SK-N-SH treated with all-trans-retinoic acid at 6 μM for 48 hours (cell line): ENCODE results near the gene TRIP6.

ENCODE experiments used
- ARNTL ChIP-seq: fragments of 450-650 bp; formaldehyde crosslinking; IDR thresholded peaks from 2 replicates; pipeline ENCODE4 v1.5.0; 2020; ENCODE audit warnings: low read depth, mild to moderate bottlenecking, moderate library complexity, borderline replicate concordance
- ISL1 ChIP-seq: fragments of 250-450 bp; sonication (Bioruptor Pico); IDR thresholded peaks from 2 replicates; pipeline ENCODE4 v2.1.2; 2022; ENCODE audit warnings: mild to moderate bottlenecking, moderate library complexity
- OSR1 ChIP-seq: fragments of 250-450 bp; sonication (Bioruptor Pico); IDR thresholded peaks from 2 replicates; pipeline ENCODE4 v1.8.0; 2022; ENCODE audit warnings: moderate library complexity, mild to moderate bottlenecking, inconsistent platforms
- PPARA ChIP-seq: fragments of 250-450 bp; sonication (Bioruptor Pico); IDR thresholded peaks from 2 replicates; pipeline ENCODE4 v1.5.0; 2020; ENCODE audit warnings: mild to moderate bottlenecking, borderline replicate concordance
- RARB ChIP-seq: fragments of 250-450 bp; sonication (Bioruptor Pico); IDR thresholded peaks from 2 replicates; pipeline ENCODE4 v1.8.0; 2021; ENCODE audit warnings: mild to moderate bottlenecking, moderate library complexity
- ZC3H10 ChIP-seq: fragments of 250-450 bp; sonication (Bioruptor Pico); IDR thresholded peaks from 2 replicates; pipeline ENCODE4 v1.5.1; 2021; ENCODE audit warnings: mild to moderate bottlenecking, moderate library complexity
- ZFP3 ChIP-seq: fragments of 250-450 bp; sonication (Bioruptor Pico); IDR thresholded peaks from 2 replicates; pipeline ENCODE4 v1.5.0; 2020; ENCODE audit warnings: mild to moderate bottlenecking, moderate library complexity
- ZFP30 ChIP-seq: fragments of 450-650 bp; formaldehyde crosslinking; IDR thresholded peaks from 2 replicates; pipeline ENCODE4 v1.5.0; 2022; ENCODE audit warnings: mild to moderate bottlenecking, moderate library complexity
- ZNF70 ChIP-seq: fragments of 450-650 bp; formaldehyde crosslinking; IDR thresholded peaks from 2 replicates; pipeline ENCODE4 v1.5.0; 2020; ENCODE audit warnings: mild to moderate bottlenecking, moderate library complexity
- TF ChIP-seq, protein P1 (sequence below): fragments of 250-450 bp; sonication (Bioruptor Pico); IDR thresholded peaks from 2 replicates; pipeline ENCODE4 v1.8.0; 2020; ENCODE audit warnings: mild to moderate bottlenecking, moderate library complexity, borderline replicate concordance
- TF ChIP-seq, protein P2 (sequence below): fragments of 250-450 bp; sonication (Bioruptor Pico); IDR thresholded peaks from 2 replicates; pipeline ENCODE4 v1.5.1; 2020; ENCODE audit warnings: low read depth, mild to moderate bottlenecking, moderate library complexity
- TF ChIP-seq, protein P3 (sequence below): fragments of 250-450 bp; sonication (Bioruptor Pico); IDR thresholded peaks from 2 replicates; pipeline ENCODE4 v1.5.0; 2020; ENCODE audit warnings: mild to moderate bottlenecking, moderate library complexity
- TF ChIP-seq, protein P4 (sequence below): fragments of 250-450 bp; sonication (Bioruptor Pico); IDR thresholded peaks from 2 replicates; pipeline ENCODE4 v1.8.0; 2021; ENCODE audit warnings: low read depth, mild to moderate bottlenecking, moderate library complexity, borderline replicate concordance

DNA sequence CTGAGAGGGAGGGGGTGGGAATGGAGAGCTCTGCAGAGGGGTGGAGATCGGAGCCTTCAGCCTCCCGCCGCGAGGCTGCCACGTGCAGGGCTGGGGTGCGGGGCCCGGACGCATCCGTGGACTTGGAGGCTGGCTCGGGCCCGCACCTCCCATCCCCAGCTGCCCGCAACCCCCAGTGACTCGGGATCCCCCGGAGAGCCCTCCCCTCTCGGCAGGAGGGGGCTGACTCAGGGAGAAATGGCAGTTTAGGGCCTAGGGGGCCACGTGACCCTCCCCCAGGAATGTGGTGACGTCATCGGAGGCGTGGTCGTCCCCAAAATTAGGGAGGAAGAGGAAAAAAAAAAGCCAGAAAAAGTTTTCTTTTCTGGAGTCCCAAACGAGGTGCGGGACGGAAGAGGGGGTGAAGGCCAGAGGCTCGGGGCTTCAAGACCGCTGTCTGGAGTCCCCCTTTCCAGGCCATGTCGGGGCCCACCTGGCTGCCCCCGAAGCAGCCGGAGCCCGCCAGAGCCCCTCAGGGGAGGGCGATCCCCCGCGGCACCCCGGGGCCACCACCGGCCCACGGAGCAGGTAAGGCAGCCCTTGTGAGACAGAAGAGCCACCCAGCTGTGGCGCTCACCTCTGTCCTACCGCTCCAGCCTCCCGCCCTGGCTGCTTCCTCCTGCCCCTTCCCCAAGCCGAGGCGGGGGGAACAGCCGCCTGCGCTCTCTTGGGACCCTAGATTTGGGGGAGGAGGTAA lies at the start of gene TRIP6:
- TF ChIP-seq, protein P1, sequence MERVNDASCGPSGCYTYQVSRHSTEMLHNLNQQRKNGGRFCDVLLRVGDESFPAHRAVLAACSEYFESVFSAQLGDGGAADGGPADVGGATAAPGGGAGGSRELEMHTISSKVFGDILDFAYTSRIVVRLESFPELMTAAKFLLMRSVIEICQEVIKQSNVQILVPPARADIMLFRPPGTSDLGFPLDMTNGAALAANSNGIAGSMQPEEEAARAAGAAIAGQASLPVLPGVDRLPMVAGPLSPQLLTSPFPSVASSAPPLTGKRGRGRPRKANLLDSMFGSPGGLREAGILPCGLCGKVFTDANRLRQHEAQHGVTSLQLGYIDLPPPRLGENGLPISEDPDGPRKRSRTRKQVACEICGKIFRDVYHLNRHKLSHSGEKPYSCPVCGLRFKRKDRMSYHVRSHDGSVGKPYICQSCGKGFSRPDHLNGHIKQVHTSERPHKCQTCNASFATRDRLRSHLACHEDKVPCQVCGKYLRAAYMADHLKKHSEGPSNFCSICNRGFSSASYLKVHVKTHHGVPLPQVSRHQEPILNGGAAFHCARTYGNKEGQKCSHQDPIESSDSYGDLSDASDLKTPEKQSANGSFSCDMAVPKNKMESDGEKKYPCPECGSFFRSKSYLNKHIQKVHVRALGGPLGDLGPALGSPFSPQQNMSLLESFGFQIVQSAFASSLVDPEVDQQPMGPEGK, result no peak
- TF ChIP-seq ZFP3 (CRISPR knock-in tag) (no peak), ARNTL (CRISPR knock-in tag) (no peak), ISL1 (CRISPR knock-in tag) (no peak), RARB (no peak), OSR1 (no peak), PPARA (CRISPR knock-in tag) (no peak), ZC3H10 (CRISPR knock-in tag) (no peak), ZFP30 (no peak), ZNF70 (CRISPR knock-in tag) (no peak)
- TF ChIP-seq, protein P2, sequence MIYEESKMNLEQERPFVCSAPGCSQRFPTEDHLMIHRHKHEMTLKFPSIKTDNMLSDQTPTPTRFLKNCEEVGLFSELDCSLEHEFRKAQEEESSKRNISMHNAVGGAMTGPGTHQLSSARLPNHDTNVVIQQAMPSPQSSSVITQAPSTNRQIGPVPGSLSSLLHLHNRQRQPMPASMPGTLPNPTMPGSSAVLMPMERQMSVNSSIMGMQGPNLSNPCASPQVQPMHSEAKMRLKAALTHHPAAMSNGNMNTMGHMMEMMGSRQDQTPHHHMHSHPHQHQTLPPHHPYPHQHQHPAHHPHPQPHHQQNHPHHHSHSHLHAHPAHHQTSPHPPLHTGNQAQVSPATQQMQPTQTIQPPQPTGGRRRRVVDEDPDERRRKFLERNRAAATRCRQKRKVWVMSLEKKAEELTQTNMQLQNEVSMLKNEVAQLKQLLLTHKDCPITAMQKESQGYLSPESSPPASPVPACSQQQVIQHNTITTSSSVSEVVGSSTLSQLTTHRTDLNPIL, result no peak
- TF ChIP-seq, protein P3, sequence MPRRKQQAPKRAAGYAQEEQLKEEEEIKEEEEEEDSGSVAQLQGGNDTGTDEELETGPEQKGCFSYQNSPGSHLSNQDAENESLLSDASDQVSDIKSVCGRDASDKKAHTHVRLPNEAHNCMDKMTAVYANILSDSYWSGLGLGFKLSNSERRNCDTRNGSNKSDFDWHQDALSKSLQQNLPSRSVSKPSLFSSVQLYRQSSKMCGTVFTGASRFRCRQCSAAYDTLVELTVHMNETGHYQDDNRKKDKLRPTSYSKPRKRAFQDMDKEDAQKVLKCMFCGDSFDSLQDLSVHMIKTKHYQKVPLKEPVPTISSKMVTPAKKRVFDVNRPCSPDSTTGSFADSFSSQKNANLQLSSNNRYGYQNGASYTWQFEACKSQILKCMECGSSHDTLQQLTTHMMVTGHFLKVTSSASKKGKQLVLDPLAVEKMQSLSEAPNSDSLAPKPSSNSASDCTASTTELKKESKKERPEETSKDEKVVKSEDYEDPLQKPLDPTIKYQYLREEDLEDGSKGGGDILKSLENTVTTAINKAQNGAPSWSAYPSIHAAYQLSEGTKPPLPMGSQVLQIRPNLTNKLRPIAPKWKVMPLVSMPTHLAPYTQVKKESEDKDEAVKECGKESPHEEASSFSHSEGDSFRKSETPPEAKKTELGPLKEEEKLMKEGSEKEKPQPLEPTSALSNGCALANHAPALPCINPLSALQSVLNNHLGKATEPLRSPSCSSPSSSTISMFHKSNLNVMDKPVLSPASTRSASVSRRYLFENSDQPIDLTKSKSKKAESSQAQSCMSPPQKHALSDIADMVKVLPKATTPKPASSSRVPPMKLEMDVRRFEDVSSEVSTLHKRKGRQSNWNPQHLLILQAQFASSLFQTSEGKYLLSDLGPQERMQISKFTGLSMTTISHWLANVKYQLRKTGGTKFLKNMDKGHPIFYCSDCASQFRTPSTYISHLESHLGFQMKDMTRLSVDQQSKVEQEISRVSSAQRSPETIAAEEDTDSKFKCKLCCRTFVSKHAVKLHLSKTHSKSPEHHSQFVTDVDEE (CRISPR knock-in tag), result no peak
- TF ChIP-seq, protein P4, sequence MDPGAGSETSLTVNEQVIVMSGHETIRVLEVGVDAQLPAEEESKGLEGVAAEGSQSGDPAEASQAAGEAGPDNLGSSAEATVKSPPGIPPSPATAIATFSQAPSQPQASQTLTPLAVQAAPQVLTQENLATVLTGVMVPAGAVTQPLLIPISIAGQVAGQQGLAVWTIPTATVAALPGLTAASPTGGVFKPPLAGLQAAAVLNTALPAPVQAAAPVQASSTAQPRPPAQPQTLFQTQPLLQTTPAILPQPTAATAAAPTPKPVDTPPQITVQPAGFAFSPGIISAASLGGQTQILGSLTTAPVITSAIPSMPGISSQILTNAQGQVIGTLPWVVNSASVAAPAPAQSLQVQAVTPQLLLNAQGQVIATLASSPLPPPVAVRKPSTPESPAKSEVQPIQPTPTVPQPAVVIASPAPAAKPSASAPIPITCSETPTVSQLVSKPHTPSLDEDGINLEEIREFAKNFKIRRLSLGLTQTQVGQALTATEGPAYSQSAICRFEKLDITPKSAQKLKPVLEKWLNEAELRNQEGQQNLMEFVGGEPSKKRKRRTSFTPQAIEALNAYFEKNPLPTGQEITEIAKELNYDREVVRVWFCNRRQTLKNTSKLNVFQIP (CRISPR knock-in tag), result no peak
